Activated T-cell treated with anti-CD3 and anti-CD28 coated beads, Interleukin-2, amount 50 U/mL, for 24 hours (primary cell): Measurements from ENCODE around the gene KCTD15.
A peak's percentile ranks its signal among the peaks of the same experiment; 100 is the strongest.
"Not testable (repeated sequence)": the region's sequence is repeated elsewhere in the genome, so short reads cannot be mapped to it uniquely, and the experiment has no call there.

Source experiments
- DNase-seq: peaks from one replicate; pipeline ENCODE4 v3.0.0-alpha.2; 2020
- H3K27ac Mint-ChIP-seq: 2 replicates; pipeline ENCODE4 v1.8.0; 2020; ENCODE audit warnings: mild to moderate bottlenecking, mixed read lengths
- H3K27me3 Mint-ChIP-seq: 2 replicates; pipeline ENCODE4 v1.8.0; 2020; ENCODE audit warnings: mixed read lengths
- H3K36me3 Mint-ChIP-seq: 2 replicates; pipeline ENCODE4 v1.8.0; 2020; ENCODE audit warnings: low read depth, mixed read lengths
- H3K4me1 Mint-ChIP-seq: 2 replicates; pipeline ENCODE4 v1.8.0; 2020; ENCODE audit warnings: low read depth, mixed read lengths
- H3K4me3 Mint-ChIP-seq: 2 replicates; pipeline ENCODE4 v1.8.0; 2020; ENCODE audit warnings: mild to moderate bottlenecking, moderate library complexity, mixed read lengths
- H3K9me3 Mint-ChIP-seq: 2 replicates; pipeline ENCODE4 v1.8.0; 2020; ENCODE audit warnings: mixed read lengths

The KCTD15 gene

DNA sequence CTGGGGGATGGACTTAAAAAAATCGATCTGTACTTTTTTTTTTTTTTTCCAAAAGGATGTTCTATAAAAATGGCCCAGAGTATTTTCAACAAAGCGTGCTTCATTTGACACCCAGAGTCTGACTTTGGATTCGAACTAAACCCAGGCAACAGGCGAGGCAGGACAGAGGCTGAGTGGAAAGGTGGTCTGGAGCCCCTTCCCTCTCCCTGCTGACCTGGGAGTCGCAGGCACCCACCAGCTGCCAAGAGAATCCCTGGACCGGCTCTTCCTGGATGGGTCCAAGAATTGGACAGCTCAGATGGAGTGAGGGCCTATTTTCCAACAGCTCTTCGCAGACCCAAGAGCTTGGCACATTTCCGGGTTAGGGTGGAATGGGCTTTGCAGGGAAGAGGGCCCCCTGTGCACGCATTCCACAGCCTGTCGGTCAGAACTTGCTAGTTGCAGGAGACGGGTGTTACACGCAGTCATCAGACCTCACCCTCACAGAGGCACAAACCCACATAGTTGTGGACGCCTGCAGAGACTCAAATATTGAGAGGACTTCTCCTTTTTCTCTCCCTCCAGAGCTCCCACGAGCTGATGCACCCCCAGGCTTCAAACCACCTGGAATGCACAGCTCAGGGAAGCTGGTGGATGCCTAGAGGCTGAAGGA is 15.2 kb downstream of the KCTD15 start:
- Mint-ChIP-seq H3K36me3 (no peaks in the 10 kb centered on the region), H3K27ac (no peak overlapping the region), H3K4me3 (no peak overlapping the region), H3K4me1 (no peaks in the 10 kb centered on the region), H3K27me3 (peaks cover 6% of the 10 kb centered on the region), H3K9me3 (no peaks in the 10 kb centered on the region)
- no peak for DNase-seq

DNA sequence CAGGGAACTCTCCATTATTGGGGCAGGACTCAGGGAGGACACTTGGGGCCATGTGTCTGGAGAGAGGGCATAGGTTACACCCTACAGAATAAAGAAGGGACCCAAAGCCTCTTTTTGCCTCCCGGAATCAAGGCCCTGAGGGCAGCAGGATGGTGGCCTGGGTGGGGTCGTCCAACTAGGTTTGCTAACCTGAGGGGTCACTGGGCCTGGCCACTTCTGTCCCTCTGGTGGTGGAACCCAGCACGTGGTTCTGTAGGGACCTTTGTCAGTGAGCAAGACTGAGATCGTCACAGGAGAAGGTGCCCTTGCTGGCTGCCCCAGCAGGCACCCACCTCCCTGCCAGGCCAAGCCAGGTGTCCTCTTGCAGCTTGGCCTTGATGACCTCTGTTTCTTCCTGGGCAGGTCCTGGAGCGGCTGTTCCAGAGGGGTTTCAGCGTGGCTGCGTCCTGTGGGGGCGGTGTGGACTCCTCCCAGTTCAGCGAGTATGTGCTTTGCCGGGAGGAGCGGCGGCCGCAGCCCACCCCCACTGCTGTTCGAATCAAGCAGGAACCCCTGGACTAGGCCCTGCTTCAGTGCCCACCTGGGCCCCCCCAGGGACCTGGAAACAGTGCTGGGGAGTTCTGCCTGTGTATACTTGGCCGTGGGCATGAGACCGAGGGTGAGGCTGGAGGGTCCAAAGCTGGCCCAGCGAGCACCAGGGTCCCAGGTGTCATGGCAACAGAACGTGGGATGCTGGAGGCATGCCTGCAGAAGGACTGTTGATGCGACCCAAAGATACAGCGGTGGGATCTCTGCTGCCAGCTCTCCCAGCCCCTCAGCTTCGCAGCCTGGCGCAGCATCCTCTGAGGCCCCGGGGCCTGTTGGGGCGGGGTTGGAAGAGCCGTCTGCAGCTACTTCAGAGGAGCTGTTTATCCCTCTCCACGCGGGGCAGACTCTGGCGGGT is 16.0 kb downstream of the KCTD15 start:
- Mint-ChIP-seq H3K4me1 (no peaks in the 10 kb centered on the region), H3K36me3 (no peaks in the 10 kb centered on the region), H3K9me3 (no peaks in the 10 kb centered on the region), H3K27me3 (peaks cover 10% of the 10 kb centered on the region), H3K27ac (no peak overlapping the region), H3K4me3 (no peak overlapping the region)
- no peak for DNase-seq

DNA sequence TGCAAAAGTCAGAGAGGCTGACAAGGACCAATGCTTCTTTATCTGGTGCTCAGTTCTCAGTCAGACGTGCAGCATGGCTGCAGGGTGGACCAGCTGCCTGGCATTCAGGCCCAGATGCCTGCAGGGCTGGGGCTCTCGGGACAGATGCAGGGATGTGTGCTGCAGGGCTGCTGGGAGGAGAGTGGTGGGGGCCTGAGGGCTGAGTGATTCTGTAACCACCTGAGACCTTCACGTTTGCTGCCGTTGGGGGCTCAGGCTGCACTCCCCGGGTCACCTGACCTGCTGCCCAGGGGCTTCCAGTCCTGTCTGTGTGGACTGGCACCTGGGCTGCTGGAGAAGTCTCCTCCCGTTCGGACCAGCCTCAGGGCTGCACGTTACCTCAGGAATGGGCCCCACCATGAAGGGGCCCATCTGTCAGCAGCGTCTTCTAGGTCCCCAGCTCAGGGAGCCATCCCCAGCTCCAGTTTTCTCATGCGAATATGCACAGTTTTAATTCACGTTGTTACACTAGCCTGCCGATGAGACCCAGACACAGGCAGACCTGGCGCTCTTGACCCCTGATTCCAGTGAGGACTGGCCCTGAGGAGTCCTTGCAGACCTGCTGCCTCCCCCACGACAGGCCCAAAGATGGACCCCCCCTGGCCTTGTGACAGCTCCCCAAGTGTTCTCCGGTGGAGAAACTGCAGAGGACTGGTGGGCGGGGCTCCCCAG is 16.9 kb downstream of the KCTD15 start:
- Mint-ChIP-seq H3K27me3 (peaks cover 11% of the 10 kb centered on the region), H3K9me3 (no peaks in the 10 kb centered on the region), H3K4me3 (no peak overlapping the region), H3K4me1 (no peaks in the 10 kb centered on the region), H3K27ac (no peak overlapping the region), H3K36me3 (no peaks in the 10 kb centered on the region)
- DNase-seq: no peak

DNA sequence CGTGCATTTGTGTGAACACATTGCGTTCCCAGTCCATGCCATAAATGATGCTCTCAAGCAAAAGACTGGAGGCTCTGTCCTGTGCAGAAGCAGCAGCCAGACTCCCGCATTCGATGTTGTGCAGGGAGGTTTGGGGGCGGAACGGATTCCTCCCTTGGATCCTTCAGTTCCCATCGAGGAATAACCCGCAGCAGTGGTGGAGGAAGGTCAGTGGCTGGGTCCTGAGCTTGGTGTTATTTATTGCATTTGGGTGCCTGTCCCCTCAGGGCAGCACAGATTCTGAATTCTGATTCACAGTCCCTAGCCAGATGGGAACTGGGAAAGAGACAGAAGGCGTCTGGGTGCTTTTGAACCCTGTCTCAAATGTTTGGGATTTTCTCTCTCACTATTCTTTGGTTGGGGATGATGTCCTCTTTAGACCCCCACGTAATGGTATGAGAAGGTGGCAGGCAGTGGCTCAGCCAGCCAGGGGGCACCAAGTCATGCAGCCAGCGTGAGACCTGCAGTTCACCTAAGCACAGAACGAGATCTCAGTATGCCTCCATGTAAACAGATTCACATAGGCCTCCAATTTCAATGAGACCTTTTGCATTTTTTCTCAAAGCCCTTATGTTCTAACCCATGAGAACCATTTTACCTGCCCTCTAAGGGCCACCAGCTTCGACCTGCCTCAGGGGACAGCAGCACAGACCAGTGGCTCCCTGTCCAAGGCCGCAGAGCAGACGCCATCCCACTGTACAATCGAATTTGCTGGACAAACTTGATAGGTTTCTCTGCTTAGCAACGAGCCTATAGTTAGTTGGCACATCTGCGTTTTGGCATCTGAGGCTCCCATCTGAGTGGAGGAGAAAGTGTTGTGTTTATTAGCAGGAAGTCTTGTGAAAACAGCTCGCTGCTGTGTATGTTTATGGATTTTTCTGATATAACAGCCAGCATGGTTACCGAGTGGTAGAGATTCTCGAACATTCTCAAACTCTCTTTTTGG is 17.8 kb downstream of the KCTD15 start:
- Mint-ChIP-seq H3K9me3 (no peaks in the 10 kb centered on the region), H3K27me3 (peaks cover 19% of the 10 kb centered on the region), H3K4me3 (no peak overlapping the region), H3K27ac (no peak overlapping the region), H3K4me1 (peaks cover 3% of the 10 kb centered on the region), H3K36me3 (no peaks in the 10 kb centered on the region)
- DNase-seq: no peak

DNA sequence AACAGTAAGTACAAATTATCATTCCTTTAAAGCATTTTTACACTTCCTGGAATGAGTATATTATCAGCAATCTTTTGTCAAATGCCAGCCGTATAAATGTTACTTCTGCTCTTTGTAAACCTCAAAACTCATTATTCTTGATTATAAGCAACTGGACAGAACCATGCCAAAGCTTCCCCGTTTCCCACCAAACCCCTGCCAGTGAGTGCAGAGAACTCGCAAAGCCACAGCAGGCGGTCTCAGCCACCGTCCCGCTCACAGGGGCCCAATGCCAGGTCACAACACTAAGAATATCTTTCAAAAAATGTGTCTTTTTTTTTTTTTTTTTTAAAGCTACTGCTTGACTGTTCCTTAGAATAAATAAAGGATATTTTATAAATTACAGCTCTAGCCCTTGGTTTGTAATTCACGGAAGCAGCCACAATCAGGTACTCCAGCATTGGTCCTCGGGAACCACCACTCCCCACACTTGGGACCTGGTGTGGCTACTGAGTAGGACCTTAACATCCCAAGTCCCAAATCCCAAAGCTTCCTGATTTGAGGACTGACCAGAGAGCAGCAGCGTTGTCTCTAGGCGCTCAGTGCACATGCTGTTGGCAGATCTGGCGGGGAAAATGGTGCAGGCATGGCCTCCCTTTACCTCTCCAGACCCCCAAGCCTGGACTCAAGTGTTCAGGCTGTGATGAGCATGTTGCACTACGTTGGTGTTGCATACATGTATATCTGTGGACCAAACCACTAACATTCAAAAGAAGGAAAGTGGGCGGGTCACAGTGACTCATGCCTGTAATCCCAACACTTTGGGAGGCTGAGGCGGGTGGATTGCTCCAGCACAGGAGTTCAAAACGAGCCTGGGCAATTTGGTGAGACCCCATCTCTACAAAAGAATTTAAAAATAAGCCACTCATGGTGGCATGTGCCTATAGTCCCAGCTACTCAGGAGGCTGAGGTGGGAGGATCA is 19.0 kb downstream of the KCTD15 start:
- H3K9me3 Mint-ChIP-seq: no peaks in the 10 kb centered on the region
- H3K27ac Mint-ChIP-seq: no peak overlapping the region
- peaks cover 23% of the 10 kb centered on the region for H3K27me3 Mint-ChIP-seq
- H3K4me3 Mint-ChIP-seq: no peak overlapping the region
- no peak for DNase-seq
- H3K4me1 Mint-ChIP-seq: peaks cover 9% of the 10 kb centered on the region
- H3K36me3 Mint-ChIP-seq: no peaks in the 10 kb centered on the region

DNA sequence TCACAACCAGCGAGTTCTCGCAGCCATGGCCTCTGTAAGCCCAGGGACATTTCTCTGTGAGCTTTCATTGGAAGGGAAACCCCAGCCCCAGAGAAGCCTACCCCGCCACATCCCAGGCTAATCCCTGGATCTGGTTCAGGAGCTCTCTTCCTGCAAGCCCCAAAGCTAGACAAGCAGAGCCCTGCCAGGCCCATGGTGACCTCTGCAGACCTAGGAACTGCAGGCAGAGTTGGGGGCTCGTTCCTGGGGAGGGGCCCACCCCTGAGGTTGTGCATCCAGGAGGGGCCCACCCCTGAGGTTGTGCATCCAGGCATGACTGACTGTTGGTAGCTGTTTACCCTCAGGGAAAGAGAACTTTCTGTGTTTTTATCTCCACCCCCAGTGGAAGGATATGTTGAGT is 21.7 kb downstream of the KCTD15 start:
- Mint-ChIP-seq H3K4me1 (peaks cover 19% of the 10 kb centered on the region), H3K9me3 (no peaks in the 10 kb centered on the region), H3K36me3 (no peaks in the 10 kb centered on the region), H3K27ac (no peak overlapping the region), H3K27me3 (peaks cover 40% of the 10 kb centered on the region), H3K4me3 (no peak overlapping the region)
- DNase-seq: peak; percentile 22

DNA sequence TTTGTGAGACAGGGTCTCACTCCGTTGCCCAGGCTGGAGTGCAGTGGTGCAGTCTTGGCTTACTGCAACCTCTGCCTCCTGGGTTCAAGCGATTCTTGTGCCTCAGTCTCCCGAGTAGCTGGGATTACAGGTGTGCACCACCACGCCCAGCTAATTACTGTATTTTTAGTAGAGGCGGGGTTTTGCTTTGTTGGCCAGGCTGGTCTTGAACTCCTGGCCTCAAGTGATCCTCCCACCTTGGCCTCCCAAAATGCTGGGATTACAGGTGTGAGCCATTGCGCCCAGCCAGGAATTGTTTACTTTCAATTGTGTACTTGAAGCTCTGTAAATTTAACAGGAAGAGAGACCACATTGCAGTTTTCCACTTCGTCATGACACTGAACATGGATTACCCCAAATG is 22.4 kb downstream of the KCTD15 start:
- peaks cover 19% of the 10 kb centered on the region for H3K4me1 Mint-ChIP-seq

DNA sequence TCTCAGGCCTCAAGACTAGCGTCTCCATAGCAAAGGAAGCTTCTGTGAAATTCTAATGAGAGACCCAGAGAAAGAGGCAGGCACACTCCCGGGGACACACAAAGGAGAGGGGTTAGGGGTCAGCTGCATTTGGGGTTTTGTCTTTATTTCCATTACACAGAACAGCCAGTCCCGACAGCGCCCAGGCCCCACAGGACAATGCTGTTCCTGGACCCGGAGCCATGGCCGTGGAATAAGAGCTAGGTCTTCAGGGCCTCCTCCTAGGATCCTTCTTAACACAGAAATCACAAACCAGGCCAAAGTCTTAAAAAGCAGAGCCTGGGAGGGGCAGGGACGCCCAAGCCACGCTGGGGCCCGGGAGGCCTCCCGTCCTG is 22.8 kb downstream of the KCTD15 start:
- no peak for DNase-seq
- no peaks in the 10 kb centered on the region for H3K36me3 Mint-ChIP-seq
- H3K4me3 Mint-ChIP-seq: peak overlapping the region; percentile 43
- peaks cover 19% of the 10 kb centered on the region for H3K4me1 Mint-ChIP-seq
- no peak overlapping the region for H3K27ac Mint-ChIP-seq
- peaks cover 39% of the 10 kb centered on the region for H3K27me3 Mint-ChIP-seq
- no peaks in the 10 kb centered on the region for H3K9me3 Mint-ChIP-seq

More for the DNA sequence above, 22.4 kb downstream of the KCTD15 start:
- not testable (repeated sequence) for H3K27ac Mint-ChIP-seq, H3K36me3 Mint-ChIP-seq, H3K9me3 Mint-ChIP-seq, DNase-seq
- H3K27me3 Mint-ChIP-seq: peaks cover 40% of the 10 kb centered on the region
- peak overlapping the region; percentile 43 for H3K4me3 Mint-ChIP-seq

DNA sequence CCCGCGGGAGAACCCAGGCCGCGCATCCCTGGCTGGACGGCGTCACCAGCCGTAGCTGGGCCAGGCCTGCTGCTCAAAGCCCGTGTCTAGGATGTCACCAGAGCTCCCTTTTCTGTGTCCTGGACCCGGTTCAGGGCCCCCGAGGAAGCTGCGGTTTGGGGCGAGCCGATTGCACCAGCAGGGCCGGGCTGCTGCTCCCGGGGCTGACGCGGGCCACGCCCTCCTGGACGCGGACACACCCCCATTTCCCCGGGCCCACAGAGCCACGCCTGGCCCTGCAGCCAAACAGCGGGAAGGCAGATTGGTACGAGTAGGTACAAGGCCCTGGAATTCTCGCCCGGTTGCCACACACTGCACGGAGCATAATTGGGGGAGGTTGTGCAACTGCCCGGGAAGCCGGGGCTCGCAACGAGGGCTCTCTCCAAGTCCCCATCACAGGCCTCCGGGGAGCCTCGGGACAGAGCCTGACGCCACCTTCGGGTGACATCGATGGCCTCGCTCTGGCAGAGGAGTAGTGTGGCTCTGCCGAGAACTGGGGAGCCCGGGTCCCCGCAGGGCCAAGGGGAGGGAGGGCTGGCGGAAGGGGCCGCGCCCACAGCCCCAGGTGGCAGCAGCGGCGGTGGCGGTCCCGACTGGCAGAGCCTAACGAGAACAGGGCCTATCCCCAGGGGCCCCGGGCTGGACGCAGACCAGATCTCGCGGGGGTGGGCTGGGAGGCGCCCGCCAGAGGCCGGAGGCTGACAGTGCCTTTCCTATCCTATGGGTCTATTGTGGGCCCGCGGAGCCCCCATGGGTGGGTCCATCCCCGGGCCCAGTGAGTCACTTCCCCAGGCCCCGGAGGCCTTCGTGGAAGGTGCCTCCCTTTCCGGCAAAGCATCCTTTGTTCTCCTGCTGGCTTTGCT is 23.5 kb downstream of the KCTD15 start:
- Mint-ChIP-seq H3K27me3 (peaks cover 38% of the 10 kb centered on the region), H3K4me1 (peaks cover 19% of the 10 kb centered on the region), H3K9me3 (no peaks in the 10 kb centered on the region), H3K36me3 (no peaks in the 10 kb centered on the region), H3K27ac (no peak overlapping the region), H3K4me3 (peak overlapping the region; percentile 70)
- peak; percentile 80 for DNase-seq

DNA sequence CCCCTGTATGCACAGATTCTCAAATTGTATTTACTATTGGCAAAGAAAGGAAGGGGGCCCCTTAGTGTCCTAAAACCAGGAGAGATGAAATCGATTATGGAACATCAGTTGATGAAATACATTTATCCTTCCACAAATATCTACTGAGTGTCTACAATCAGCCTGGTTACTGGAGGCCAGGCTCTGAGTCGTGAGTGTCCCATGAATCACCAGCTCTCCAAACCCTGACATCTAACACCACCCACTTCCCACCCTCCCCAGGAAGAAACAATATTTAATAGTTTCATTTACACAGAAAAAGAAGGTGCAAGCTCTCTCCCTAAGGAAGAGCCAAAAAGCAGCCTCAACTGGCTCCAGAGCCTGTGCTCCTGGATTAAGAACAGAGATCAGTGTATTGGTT is 25.2 kb downstream of the KCTD15 start:
- Mint-ChIP-seq H3K4me3 (no peak overlapping the region), H3K36me3 (no peaks in the 10 kb centered on the region), H3K4me1 (peaks cover 19% of the 10 kb centered on the region), H3K9me3 (no peaks in the 10 kb centered on the region), H3K27ac (no peak overlapping the region), H3K27me3 (peaks cover 40% of the 10 kb centered on the region)
- peak; percentile 2 for DNase-seq

DNA sequence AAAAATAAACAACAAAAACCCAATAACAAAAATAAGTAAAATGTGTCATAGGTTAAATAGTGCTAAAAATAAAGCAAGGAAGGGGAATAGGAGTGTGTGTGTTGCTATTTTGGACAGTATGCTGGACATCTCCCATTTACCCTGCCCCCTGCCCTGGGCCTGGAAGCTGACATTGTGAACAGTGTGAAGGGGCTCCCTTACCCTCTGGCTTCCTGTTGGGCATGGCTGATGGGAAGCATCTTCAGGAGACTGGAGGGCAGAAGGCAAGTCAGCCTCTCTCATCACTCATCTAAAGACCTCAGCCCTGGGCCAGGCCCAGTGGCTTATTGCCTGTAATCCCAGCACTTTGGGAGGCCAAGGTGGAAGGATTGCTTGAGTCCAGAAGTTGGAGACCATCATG is 26.7 kb downstream of the KCTD15 start:
- H3K4me1 Mint-ChIP-seq: peaks cover 19% of the 10 kb centered on the region
- H3K27me3 Mint-ChIP-seq: peaks cover 40% of the 10 kb centered on the region
- peak; percentile 2 for DNase-seq
- no peaks in the 10 kb centered on the region for H3K36me3 Mint-ChIP-seq
- H3K27ac Mint-ChIP-seq: no peak overlapping the region
- H3K4me3 Mint-ChIP-seq: no peak overlapping the region
- no peaks in the 10 kb centered on the region for H3K9me3 Mint-ChIP-seq

DNA sequence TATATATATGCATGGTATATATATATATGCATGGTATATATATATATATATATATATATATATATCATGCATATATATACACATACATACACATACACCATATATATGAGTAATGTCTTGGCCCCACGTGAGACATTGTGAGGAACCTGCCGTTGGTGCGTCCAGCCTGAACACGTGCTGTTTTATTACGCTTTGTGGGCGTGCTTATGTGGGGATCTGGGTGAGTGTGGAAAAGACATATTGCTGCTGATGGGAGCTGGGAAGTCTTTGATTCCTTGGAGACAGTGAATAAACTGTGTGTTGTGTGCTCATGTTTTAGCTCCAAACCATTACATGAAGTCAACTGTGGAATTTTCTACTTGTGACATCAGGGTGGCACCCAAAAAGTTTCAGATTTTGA is 28.9 kb downstream of the KCTD15 start:
- Mint-ChIP-seq H3K9me3 (no peaks in the 10 kb centered on the region), H3K4me1 (peaks cover 11% of the 10 kb centered on the region), H3K27ac (no peak overlapping the region), H3K27me3 (peaks cover 37% of the 10 kb centered on the region), H3K4me3 (no peak overlapping the region), H3K36me3 (no peaks in the 10 kb centered on the region)
- DNase-seq: no peak
